Endothelial cell of umbilical vein (primary cell): Measurements from ENCODE around the gene SPTSSB. TPM values are rescaled to one million over a fixed set of nuclear protein-coding genes. Genes with fewer than 3 reads are reported as not detected.

Source experiments
- BruUV-seq: library from RNA; stranded (reverse); fragments of 400-500 nt; replicated peaks from 2 replicates; lab custom pipeline; 2021; lab: Mats Ljungman, UMichigan
- CTCF ChIA-PET: fragments of 300-600, 350-600 bp; sonication (Branson Sonifier 250); formaldehyde crosslinking; loops from one replicate; lab custom pipeline; 2021; ENCODE audit warnings: antibody characterized with exemption, inconsistent platforms; lab: Charles Lee
- POLR2A ChIA-PET: fragments of 300-600, 350-600 bp; sonication (Branson Sonifier 250); formaldehyde crosslinking; loops from one replicate; lab custom pipeline; 2021; ENCODE audit warnings: antibody characterized with exemption, inconsistent platforms; lab: Charles Lee
- DNase-seq: peaks from one replicate; pipeline ENCODE4 v3.0.0-alpha.2; 2011; ENCODE audit warnings: low read depth, low spot score
- FAIRE-seq: peaks from 2 replicates; lab custom pipeline; 2011; peaks lifted over from hg19 to GRCh38; lab: Jason Lieb, UNC
- H2AFZ ChIP-seq: 2 replicates; pipeline ENCODE4 v1.6.0; 2012; ENCODE audit warnings: low read depth, low read length, control low read depth, inconsistent platforms
- H3K27ac ChIP-seq: 2 replicates; pipeline ENCODE4 v1.5.1; 2011; ENCODE audit warnings: low read depth, mild to moderate bottlenecking, control low read depth, low read length, moderate library complexity; ENCODE audit not compliant: insufficient read depth
- H3K27me3 ChIP-seq, 2 experiments: 2 replicates each; pipeline versions ENCODE4 v1.6.0 to v1.6.1; 2011; ENCODE audit warnings: low read length in 2 of 2, mixed read lengths in 1 of 2; ENCODE audit not compliant: control insufficient read depth in 2 of 2, insufficient read depth in 2 of 2
- H3K36me3 ChIP-seq, 2 experiments: 2 replicates in 1 of 2; 3 replicates in 1 of 2; pipeline ENCODE4 v1.5.1; 2011; ENCODE audit warnings: low read length in 2 of 2, mild to moderate bottlenecking in 1 of 2, moderate library complexity in 1 of 2; ENCODE audit not compliant: control insufficient read depth in 2 of 2, insufficient read depth in 2 of 2; ENCODE audit errors: extremely low read depth in 1 of 2
- H3K4me1 ChIP-seq: 3 replicates; pipeline ENCODE4 v1.5.1; 2011; ENCODE audit warnings: mild to moderate bottlenecking, low read length; ENCODE audit not compliant: control insufficient read depth, insufficient read depth; ENCODE audit errors: extremely low read depth
- H3K4me2 ChIP-seq: 2 replicates; pipeline ENCODE4 v1.6.1; 2011; ENCODE audit warnings: low read length, control low read depth, mixed read lengths; ENCODE audit not compliant: insufficient read depth
- H3K4me3 ChIP-seq, 3 experiments: fragments of 200-600 bp in 1 of 3; sonication (generic), shearing (Covaris generic) in 1 of 3; replicated peaks in 1 of 3; 2 replicates each; pipeline ENCODE4 v1.5.1; 2011 to 2016; ENCODE audit warnings: control low read depth in 3 of 3, low read length in 3 of 3, mild to moderate bottlenecking in 2 of 3, inconsistent platforms in 1 of 3, low read depth in 1 of 3, moderate library complexity in 1 of 3; ENCODE audit not compliant: insufficient read depth in 1 of 3
- H3K79me2 ChIP-seq: 2 replicates; pipeline ENCODE4 v1.6.0; 2012; ENCODE audit warnings: low read length, inconsistent platforms; ENCODE audit not compliant: control insufficient read depth, insufficient read depth
- H3K9ac ChIP-seq: replicated peaks from 2 replicates; pipeline ENCODE3; 2011; ENCODE audit warnings: low read length, control low read depth; ENCODE audit not compliant: insufficient read depth; ENCODE audit errors: extremely low read depth
- H3K9me1 ChIP-seq: replicated peaks from 3 replicates; pipeline ENCODE4 v1.6.0; 2011; ENCODE audit warnings: mild to moderate bottlenecking, low read length; ENCODE audit not compliant: control insufficient read depth, insufficient read depth; ENCODE audit errors: extremely low read depth
- H3K9me3 ChIP-seq: replicated peaks from 2 replicates; pipeline ENCODE4 v1.5.1; 2012; ENCODE audit warnings: low read length, inconsistent platforms; ENCODE audit not compliant: control insufficient read depth, insufficient read depth
- H4K20me1 ChIP-seq: replicated peaks from 2 replicates; pipeline ENCODE3; 2011; ENCODE audit warnings: mild to moderate bottlenecking, low read length; ENCODE audit not compliant: control insufficient read depth, insufficient read depth; ENCODE audit errors: extremely low read depth
- CTCF ChIP-seq, 2 donors: IDR thresholded peaks; 1 replicate in 1 of 2; 2 replicates in 1 of 2; pipeline ENCODE4 v1.5.1; 2011; ENCODE audit warnings: low read length in 2 of 2, mild to moderate bottlenecking in 2 of 2, moderate library complexity in 2 of 2, control low read depth in 1 of 2, inconsistent platforms in 1 of 2, low read depth in 1 of 2; ENCODE audit not compliant: insufficient read depth in 1 of 2; ENCODE audit errors: extremely low read depth in 1 of 2
- FOS ChIP-seq: IDR thresholded peaks from 2 replicates; pipeline ENCODE4 v1.6.1; 2011; ENCODE audit warnings: mild to moderate bottlenecking, low read length, moderate library complexity, borderline replicate concordance; ENCODE audit not compliant: insufficient read depth
- GATA2 ChIP-seq: IDR thresholded peaks from 2 replicates; pipeline ENCODE4 v1.7.0; 2011; ENCODE audit warnings: low read depth, mild to moderate bottlenecking, moderate library complexity, mixed read lengths, low read length; ENCODE audit not compliant: insufficient read length, insufficient read depth
- JUN ChIP-seq: IDR thresholded peaks from 2 replicates; pipeline ENCODE4 v1.6.1; 2011; ENCODE audit warnings: borderline replicate concordance, low read depth; ENCODE audit not compliant: insufficient read length, insufficient read depth
- MAX ChIP-seq: IDR thresholded peaks from 2 replicates; pipeline ENCODE4 v1.6.1; 2011; ENCODE audit not compliant: insufficient read depth, insufficient read length
- POLR2A ChIP-seq: IDR thresholded peaks from 2 replicates; pipeline ENCODE4 v1.6.1; 2012; ENCODE audit warnings: low read depth, mild to moderate bottlenecking, control low read depth, low read length
- POLR2AphosphoS5 ChIP-seq: IDR thresholded peaks from 2 replicates; pipeline ENCODE4 v1.6.1; 2012; ENCODE audit warnings: low read depth, mild to moderate bottlenecking, control low read depth, low read length, moderate library complexity; ENCODE audit not compliant: insufficient read depth
- dilution Hi-C: fragments of 300-500 bp; cut with MboI; formaldehyde crosslinking; loops from one replicate; pipeline ENCODE4 v1.15.0; 2019; ENCODE audit warnings: low sequenced_read_pairs; ENCODE audit not compliant: extremely low pct_ligation_motif_present
- intact Hi-C: fragments of 100-400 bp; cut with micrococcal nuclease; formaldehyde crosslinking; loops from one replicate; pipeline ENCODE4 v1.10.0; 2022
- polyA plus RNA-seq, 4 experiments: library from polyadenylated mRNA; depleted of rRNA in 3 of 4; stranded (reverse) in 3 of 4; unstranded in 1 of 4; fragments of >200 nt; gene quantifications; 2 replicates each; pipeline versions ENCODE4 v1.2.1 to v1.2.3, GENCODE V29; 2011 to 2012; ENCODE audit warnings: missing spikeins in 1 of 4
- total RNA-seq: library from RNA; stranded (reverse); gene quantifications from 2 replicates; pipeline ENCODE4 v1.2.3, GENCODE V29; 2021

Gene SPTSSB
- total and polyA plus RNA-seq, 2 donors (not counting 3 experiments of a cell fraction or from before 2014, with no cell fraction given): not detected

- POLR2A ChIA-PET: no interaction called here
- dilution Hi-C loops (no loop called here), intact Hi-C loops (loop anchor here (1.0 to 5.0 kb wide), 6 partner anchors 11 to 749 kb away; partner anchors contain the start of gene KPNA4)
- H3K36me3 ChIP-seq: no peaks in the 10 kb centered on the region
- peak overlapping the region; percentile 60 for H3K9ac ChIP-seq
- H3K4me3 ChIP-seq: peak overlapping the region in 1 of 3 experiments; percentile 20
- no peaks in the 10 kb centered on the region for H3K79me2 ChIP-seq
- no peak for TF ChIP-seq MAX
- peak; percentile 93 for TF ChIP-seq FOS
- TF ChIP-seq GATA2: peak; percentile 100
- TF ChIP-seq CTCF (IDR thresholded peaks at IDR 0.05; ENCODE audit: extremely low read depth in 1 of 2, insufficient read depth in 1 of 2, low read depth in 1 of 2, low read length in 2 of 2): no peak
- TF ChIP-seq POLR2A: no peak
- TF ChIP-seq JUN: peak; percentile 92
- TF ChIP-seq POLR2AphosphoS5: peak; percentile 68
- no peaks in the 10 kb centered on the region for H3K9me1 ChIP-seq
- peak overlapping the region; percentile 84 for H3K27ac ChIP-seq
- no peaks in the 10 kb centered on the region for H3K9me3 ChIP-seq
- peak overlapping the region; percentile 66 for H3K4me2 ChIP-seq
- CTCF ChIA-PET: interaction anchor here (1.6 to 3.2 kb wide), 3 partner anchors 11 to 108 kb away, joined by 5 to 13 read pairs (median 5); partner anchors contain the start of gene SPTSSB
- H3K27me3 ChIP-seq: no peaks in the 10 kb centered on the region
- TSS peak; percentile 78 for BruUV-seq
- no peaks in the 10 kb centered on the region for H4K20me1 ChIP-seq
- H2AFZ ChIP-seq: no peak overlapping the region
- DNase-seq (peak; percentile 88), FAIRE-seq (peak; percentile 96)
- peaks cover 23% of the 10 kb centered on the region for H3K4me1 ChIP-seq
Observed at GRCh38 chr3:161316006-161316689, 55.2 kb downstream of the SPTSSB start.
